ENCODE data around the gene SORCS2. TPM values are rescaled to one million over a fixed set of nuclear protein-coding genes. Genes with fewer than 3 reads are reported as not detected.

SORCS2 gene
- total and polyA plus RNA-seq, 2 donors (not counting 1 experiment from before 2014, with no cell fraction given): not detected

- H3K9me3 Mint-ChIP-seq (ENCODE audit: insufficient read depth): no peaks in the 10 kb centered on the region
- no peak overlapping the region for H3K4me3 ChIP-seq (ENCODE audit: control extremely low read depth in 1 of 5, extremely low read depth in 1 of 5, insufficient read depth in 1 of 5, low read depth in 2 of 5, low read length in 4 of 5)
- H3K27ac Mint-ChIP-seq: no peak overlapping the region
- ATAC-seq (ENCODE audit: low read depth) (no peak), DNase-seq (no peak)
- no peaks in the 10 kb centered on the region for H3K79me2 ChIP-seq (ENCODE audit: control insufficient read depth, insufficient read depth, low read length)
- 81% methylated on average over 7 of the region's 22 CpGs for WGBS (ENCODE audit: insufficient coverage)
- H3K36me3 ChIP-seq (replicated peaks in 1 of 2; ENCODE audit: control extremely low read depth in 1 of 2, control insufficient read depth in 1 of 2, extremely low read depth in 1 of 2, insufficient read depth in 2 of 2, low read length in 1 of 2): no peaks in the 10 kb centered on the region
- H3K4me3 Mint-ChIP-seq: no peak overlapping the region
- no peaks in the 10 kb centered on the region for H3K9me3 ChIP-seq (ENCODE audit: control extremely low read depth in 1 of 3, control insufficient read depth in 2 of 3, insufficient read depth in 1 of 3, low read length in 2 of 3)
- no peaks in the 10 kb centered on the region for H3K4me1 Mint-ChIP-seq
- H3K4me2 ChIP-seq (replicated peaks; ENCODE audit: low read depth, low read length, poor library complexity, severe bottlenecking): no peak overlapping the region
- H3K9ac ChIP-seq (ENCODE audit: low read length): no peak overlapping the region
- TF ChIP-seq EZH2 (IDR thresholded peaks at IDR 0.05; ENCODE audit: borderline replicate concordance, insufficient read depth, low read depth, low read length, poor library complexity, severe bottlenecking): no peak
- TF ChIP-seq, protein P1, sequence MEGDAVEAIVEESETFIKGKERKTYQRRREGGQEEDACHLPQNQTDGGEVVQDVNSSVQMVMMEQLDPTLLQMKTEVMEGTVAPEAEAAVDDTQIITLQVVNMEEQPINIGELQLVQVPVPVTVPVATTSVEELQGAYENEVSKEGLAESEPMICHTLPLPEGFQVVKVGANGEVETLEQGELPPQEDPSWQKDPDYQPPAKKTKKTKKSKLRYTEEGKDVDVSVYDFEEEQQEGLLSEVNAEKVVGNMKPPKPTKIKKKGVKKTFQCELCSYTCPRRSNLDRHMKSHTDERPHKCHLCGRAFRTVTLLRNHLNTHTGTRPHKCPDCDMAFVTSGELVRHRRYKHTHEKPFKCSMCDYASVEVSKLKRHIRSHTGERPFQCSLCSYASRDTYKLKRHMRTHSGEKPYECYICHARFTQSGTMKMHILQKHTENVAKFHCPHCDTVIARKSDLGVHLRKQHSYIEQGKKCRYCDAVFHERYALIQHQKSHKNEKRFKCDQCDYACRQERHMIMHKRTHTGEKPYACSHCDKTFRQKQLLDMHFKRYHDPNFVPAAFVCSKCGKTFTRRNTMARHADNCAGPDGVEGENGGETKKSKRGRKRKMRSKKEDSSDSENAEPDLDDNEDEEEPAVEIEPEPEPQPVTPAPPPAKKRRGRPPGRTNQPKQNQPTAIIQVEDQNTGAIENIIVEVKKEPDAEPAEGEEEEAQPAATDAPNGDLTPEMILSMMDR (IDR thresholded peaks at IDR 0.05): no peak
- H3K27ac ChIP-seq (ENCODE audit: low read length in 2 of 2): no peak overlapping the region
- intact Hi-C loops (cut with micrococcal nuclease): no loop called here
- H4K20me1 ChIP-seq (ENCODE audit: control insufficient read depth, insufficient read depth, low read length, poor library complexity, severe bottlenecking): no peaks in the 10 kb centered on the region
- H3K4me1 ChIP-seq (ENCODE audit: control insufficient read depth in 2 of 2, insufficient read depth in 2 of 2, low read length in 2 of 2): no peaks in the 10 kb centered on the region
- CTCF ChIA-PET: no interaction called here
- H3K27me3 Mint-ChIP-seq: peaks cover 19% of the 10 kb centered on the region
- no peaks in the 10 kb centered on the region for H3K27me3 ChIP-seq (replicated peaks in 1 of 4; ENCODE audit: control extremely low read depth in 1 of 4, control insufficient read depth in 3 of 4, insufficient read depth in 4 of 4, low read length in 3 of 4)
- no peak overlapping the region for H2AFZ ChIP-seq (ENCODE audit: insufficient read depth, low read depth, low read length, poor library complexity, severe bottlenecking)
- POLR2A ChIA-PET: no interaction called here
These were observed 110.6 kb downstream of the SORCS2 start for GRCh38 chr4:7302781-7303404.

DNA sequence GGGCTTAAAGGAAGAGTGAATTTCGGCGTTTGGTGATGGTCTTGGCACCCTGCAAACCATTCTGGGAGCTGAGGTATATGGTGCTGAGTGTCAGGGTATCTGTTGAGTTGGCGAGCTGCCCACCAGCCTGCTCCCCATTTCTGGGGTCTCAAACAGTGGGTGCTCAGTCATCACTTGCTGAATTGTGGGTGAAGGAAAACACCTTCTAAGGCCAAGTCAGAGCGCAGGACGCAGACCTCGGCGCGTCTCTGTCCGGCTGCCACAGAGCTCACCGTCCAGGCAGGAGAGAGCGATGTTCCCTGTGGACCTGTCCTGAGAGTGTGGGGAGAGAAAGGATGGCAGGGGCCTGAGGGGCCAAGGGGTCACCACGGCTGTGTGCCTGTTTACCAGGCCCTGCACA lies 111.2 kb downstream of the SORCS2 start:
- Mint-ChIP-seq H3K9me3 (ENCODE audit: insufficient read depth) (no peaks in the 10 kb centered on the region), H3K27ac (no peak overlapping the region), H3K27me3 (peaks cover 19% of the 10 kb centered on the region), H3K4me1 (no peaks in the 10 kb centered on the region), H3K4me3 (no peak overlapping the region)
- no peaks in the 10 kb centered on the region for H3K9me3 ChIP-seq (ENCODE audit: control extremely low read depth in 1 of 3, control insufficient read depth in 2 of 3, insufficient read depth in 1 of 3, low read length in 2 of 3)
- no peak overlapping the region for H3K27ac ChIP-seq (ENCODE audit: low read length in 2 of 2)
- POLR2A ChIA-PET: no interaction called here
- H3K36me3 ChIP-seq (replicated peaks in 1 of 2; ENCODE audit: control extremely low read depth in 1 of 2, control insufficient read depth in 1 of 2, extremely low read depth in 1 of 2, insufficient read depth in 2 of 2, low read length in 1 of 2): no peaks in the 10 kb centered on the region
- WGBS (ENCODE audit: insufficient coverage): 98% methylated on average over 10 of the region's 12 CpGs
- no peak for TF ChIP-seq EZH2 (IDR thresholded peaks at IDR 0.05; ENCODE audit: borderline replicate concordance, insufficient read depth, low read depth, low read length, poor library complexity, severe bottlenecking)
- TF ChIP-seq, protein P1 (IDR thresholded peaks at IDR 0.05): no peak
- ATAC-seq (ENCODE audit: low read depth) (no peak), DNase-seq (no peak)
- no peak overlapping the region for H3K4me3 ChIP-seq (ENCODE audit: control extremely low read depth in 1 of 5, extremely low read depth in 1 of 5, insufficient read depth in 1 of 5, low read depth in 2 of 5, low read length in 4 of 5)
- intact Hi-C loops (cut with micrococcal nuclease): no loop called here
- no peaks in the 10 kb centered on the region for H4K20me1 ChIP-seq (ENCODE audit: control insufficient read depth, insufficient read depth, low read length, poor library complexity, severe bottlenecking)
- no peak overlapping the region for H2AFZ ChIP-seq (ENCODE audit: insufficient read depth, low read depth, low read length, poor library complexity, severe bottlenecking)
- H3K4me2 ChIP-seq (replicated peaks; ENCODE audit: low read depth, low read length, poor library complexity, severe bottlenecking): no peak overlapping the region
- no peaks in the 10 kb centered on the region for H3K79me2 ChIP-seq (ENCODE audit: control insufficient read depth, insufficient read depth, low read length)
- H3K4me1 ChIP-seq (ENCODE audit: control insufficient read depth in 2 of 2, insufficient read depth in 2 of 2, low read length in 2 of 2): no peaks in the 10 kb centered on the region
- H3K9ac ChIP-seq (ENCODE audit: low read length): no peak overlapping the region
- no peaks in the 10 kb centered on the region for H3K27me3 ChIP-seq (replicated peaks in 1 of 4; ENCODE audit: control extremely low read depth in 1 of 4, control insufficient read depth in 3 of 4, insufficient read depth in 4 of 4, low read length in 3 of 4)
- CTCF ChIA-PET: no interaction called here
